AG04449 (cell line): ENCODE results near the gene PRLR.

Experiments
- CTCF ChIA-PET: fragments of 350-600 bp; formaldehyde crosslinking; extraction: SDS; loops from one replicate; lab custom pipeline; 2021; ENCODE audit warnings: antibody characterized with exemption; lab: Yijun Ruan, JAX
- POLR2A ChIA-PET: fragments of 400-600, 350-600 bp; formaldehyde crosslinking; extraction: SDS; loops from one replicate; lab custom pipeline; 2020; ENCODE audit warnings: antibody characterized with exemption, inconsistent platforms; lab: Yijun Ruan, JAX
- DNase-seq: peaks from one replicate; pipeline ENCODE4 v3.0.0-alpha.2; 2010; ENCODE audit warnings: low read depth, low spot score
- H3K4me3 ChIP-seq: 2 replicates; pipeline ENCODE4 v1.5.1; 2011; ENCODE audit warnings: low read depth, mild to moderate bottlenecking, control low read depth, low read length
- TF ChIP-seq, protein P1 (sequence below): IDR thresholded peaks from one replicate; pipeline ENCODE4 v1.5.1; 2011; ENCODE audit warnings: mild to moderate bottlenecking, moderate library complexity, low read length, control low read depth, inconsistent platforms; ENCODE audit not compliant: insufficient read depth; ENCODE audit errors: missing control alignments

Gene PRLR

DNA sequence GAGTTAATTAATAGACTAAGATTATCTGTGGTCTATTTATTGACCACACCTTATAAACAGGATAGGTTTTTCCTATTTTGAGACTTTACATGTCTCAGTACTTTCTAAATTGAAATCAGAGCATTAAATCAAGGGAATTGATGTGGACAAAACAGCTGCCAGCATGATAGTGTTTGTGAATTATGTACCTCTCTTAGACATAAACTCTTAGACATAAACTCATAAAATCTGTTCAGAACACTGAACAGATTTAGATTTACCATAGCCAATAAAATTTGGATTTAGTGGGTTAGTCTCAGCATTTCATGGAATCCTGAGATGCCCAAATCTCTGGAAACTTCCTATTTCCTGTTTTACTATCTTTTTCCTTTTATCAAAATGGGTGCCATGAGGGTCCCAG is 171.0 kb downstream of the PRLR start:
- TF ChIP-seq, protein P1, sequence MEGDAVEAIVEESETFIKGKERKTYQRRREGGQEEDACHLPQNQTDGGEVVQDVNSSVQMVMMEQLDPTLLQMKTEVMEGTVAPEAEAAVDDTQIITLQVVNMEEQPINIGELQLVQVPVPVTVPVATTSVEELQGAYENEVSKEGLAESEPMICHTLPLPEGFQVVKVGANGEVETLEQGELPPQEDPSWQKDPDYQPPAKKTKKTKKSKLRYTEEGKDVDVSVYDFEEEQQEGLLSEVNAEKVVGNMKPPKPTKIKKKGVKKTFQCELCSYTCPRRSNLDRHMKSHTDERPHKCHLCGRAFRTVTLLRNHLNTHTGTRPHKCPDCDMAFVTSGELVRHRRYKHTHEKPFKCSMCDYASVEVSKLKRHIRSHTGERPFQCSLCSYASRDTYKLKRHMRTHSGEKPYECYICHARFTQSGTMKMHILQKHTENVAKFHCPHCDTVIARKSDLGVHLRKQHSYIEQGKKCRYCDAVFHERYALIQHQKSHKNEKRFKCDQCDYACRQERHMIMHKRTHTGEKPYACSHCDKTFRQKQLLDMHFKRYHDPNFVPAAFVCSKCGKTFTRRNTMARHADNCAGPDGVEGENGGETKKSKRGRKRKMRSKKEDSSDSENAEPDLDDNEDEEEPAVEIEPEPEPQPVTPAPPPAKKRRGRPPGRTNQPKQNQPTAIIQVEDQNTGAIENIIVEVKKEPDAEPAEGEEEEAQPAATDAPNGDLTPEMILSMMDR: no peak
- H3K4me3 ChIP-seq: no peak overlapping the region
- DNase-seq: no peak
- CTCF ChIA-PET: no interaction called here
- POLR2A ChIA-PET: no interaction called here

DNA sequence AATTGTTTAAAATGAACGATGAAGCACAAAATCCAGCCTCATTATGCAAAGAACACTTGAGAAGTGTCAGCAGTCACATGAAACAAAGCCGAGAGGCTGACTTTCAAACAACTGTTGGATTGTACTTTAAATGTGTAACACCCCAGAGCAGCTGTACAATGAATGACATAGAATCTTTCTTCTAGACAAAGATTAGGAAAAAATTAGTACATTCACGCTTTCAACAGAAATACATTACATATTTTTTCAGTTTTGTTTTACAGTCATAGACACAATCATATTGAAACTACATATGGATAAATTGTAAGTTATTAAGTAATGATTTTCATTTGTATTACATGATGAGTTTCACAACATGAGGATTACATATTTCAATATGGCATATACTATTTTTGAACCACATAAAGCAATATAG is 171.9 kb downstream of the PRLR start:
- DNase-seq: no peak
- POLR2A ChIA-PET: no interaction called here
- no peak overlapping the region for H3K4me3 ChIP-seq
- TF ChIP-seq, protein P1: no peak
- CTCF ChIA-PET: no interaction called here

DNA sequence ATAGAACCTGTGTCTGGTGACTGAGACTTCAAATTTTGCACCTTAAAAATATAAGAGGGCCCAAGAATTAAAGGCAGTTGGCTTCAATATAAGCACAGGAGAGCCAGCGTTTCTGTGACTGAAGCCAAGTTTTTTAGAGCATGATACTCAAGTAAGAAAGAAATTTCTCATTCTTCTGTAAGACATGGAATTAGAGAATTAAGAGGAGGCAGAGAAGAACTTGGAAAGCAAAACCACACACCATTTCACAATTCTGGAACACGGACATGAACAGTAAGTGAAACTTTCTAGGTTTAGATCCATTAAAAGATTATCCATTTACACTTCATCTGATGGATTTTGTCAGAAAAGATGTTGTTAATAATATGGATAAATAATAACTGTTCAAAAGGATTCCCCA is 173.6 kb downstream of the PRLR start:
- TF ChIP-seq, protein P1: no peak
- no peak overlapping the region for H3K4me3 ChIP-seq
- ChIA-PET POLR2A (no interaction called here), CTCF (interaction anchor here (1.2 kb wide), 1 partner anchor 126 kb away, joined by 3 read pairs; no protein-coding TSS in a partner anchor)
- no peak for DNase-seq

DNA sequence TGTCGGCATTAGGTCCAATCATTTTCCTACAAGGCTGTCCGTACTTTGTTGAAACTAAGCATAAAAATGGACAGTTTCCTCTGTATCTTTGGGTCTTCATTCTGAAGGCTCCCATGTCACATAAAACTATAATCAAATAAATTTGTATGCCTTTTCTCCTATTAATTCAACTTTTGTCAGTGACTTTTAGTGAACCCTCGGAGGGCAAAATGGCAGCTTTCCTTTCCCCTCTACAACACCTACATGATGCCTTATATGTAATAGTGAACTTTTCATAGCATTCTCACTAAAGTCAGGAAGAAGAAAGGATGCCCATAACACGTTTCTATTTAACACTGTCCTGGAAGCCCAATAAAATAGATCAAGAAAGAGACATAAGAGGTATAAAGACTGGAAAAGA is 177.4 kb downstream of the PRLR start:
- ChIA-PET POLR2A (no interaction called here), CTCF (interaction anchor here (1.0 kb wide), 1 partner anchor 95 kb away, joined by 3 read pairs; no protein-coding TSS in a partner anchor)
- TF ChIP-seq, protein P1: no peak
- no peak overlapping the region for H3K4me3 ChIP-seq
- no peak for DNase-seq

DNA sequence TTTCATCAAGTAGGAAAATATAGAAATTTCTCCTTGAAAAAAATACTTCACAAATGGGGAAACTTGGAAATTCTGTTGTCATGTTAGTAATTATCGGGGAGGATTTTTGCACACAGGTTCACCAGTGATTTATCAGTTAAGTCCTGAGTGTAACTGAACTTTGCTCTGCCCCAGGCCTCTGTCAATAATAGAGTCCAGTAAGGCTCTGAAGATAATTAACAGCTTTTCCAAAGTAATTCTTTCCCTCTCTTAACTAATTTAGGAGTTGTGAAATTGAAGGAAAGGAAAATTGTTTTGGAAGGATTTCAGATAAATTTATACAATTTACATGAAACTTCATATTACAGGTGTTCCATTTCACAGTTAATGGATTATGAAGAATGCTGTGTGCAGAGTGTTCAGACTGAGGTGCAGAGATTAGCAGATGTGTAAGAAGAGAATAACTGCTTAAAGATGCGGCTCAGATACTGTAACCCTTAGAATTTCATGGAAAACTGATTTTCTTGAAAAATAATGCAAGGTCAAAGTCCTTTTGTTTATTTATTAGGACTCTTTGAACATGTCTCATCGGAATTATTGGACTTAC is 179.7 kb downstream of the PRLR start:
- TF ChIP-seq, protein P1: no peak
- ChIA-PET POLR2A (no interaction called here), CTCF (interaction anchor here (1.4 kb wide), 1 partner anchor 38 kb away, joined by 4 read pairs; no protein-coding TSS in a partner anchor)
- H3K4me3 ChIP-seq: no peak overlapping the region
- DNase-seq: no peak

DNA sequence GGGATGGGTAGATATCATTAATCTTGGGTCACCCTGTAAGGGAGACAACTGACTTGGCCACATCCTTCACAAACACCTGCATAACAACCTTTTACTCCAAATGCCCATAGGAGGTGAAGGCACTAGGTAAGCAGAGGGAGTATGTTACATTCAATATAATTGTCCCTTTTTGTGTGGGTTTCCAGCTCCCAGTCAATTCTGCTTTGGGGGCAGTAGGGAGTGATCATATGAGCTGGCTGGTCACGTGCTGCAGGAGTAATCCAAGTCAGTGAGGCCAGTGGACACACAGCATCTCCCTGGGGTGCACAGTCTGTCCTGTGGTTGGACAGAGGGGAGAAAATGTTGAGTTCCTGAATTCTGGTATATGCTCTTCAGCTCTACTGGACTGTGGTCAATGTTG is 181.4 kb downstream of the PRLR start:
- TF ChIP-seq, protein P1: no peak
- H3K4me3 ChIP-seq: no peak overlapping the region
- DNase-seq: no peak
- ChIA-PET POLR2A (no interaction called here), CTCF (interaction anchor here (0.6 to 1.2 kb wide), 2 partner anchors 8 to 877 kb away, joined by 3 read pairs; no protein-coding TSS in a partner anchor)
